ENCODE results near the gene RUNX1.

GRCh38 chr21:34846601-34847112, 202.4 kb downstream of the RUNX1 start:
- TF ChIP-seq, protein P1, sequence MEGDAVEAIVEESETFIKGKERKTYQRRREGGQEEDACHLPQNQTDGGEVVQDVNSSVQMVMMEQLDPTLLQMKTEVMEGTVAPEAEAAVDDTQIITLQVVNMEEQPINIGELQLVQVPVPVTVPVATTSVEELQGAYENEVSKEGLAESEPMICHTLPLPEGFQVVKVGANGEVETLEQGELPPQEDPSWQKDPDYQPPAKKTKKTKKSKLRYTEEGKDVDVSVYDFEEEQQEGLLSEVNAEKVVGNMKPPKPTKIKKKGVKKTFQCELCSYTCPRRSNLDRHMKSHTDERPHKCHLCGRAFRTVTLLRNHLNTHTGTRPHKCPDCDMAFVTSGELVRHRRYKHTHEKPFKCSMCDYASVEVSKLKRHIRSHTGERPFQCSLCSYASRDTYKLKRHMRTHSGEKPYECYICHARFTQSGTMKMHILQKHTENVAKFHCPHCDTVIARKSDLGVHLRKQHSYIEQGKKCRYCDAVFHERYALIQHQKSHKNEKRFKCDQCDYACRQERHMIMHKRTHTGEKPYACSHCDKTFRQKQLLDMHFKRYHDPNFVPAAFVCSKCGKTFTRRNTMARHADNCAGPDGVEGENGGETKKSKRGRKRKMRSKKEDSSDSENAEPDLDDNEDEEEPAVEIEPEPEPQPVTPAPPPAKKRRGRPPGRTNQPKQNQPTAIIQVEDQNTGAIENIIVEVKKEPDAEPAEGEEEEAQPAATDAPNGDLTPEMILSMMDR (conservative IDR thresholded peaks at IDR 0.05; ENCODE audit: low read depth, low read length): no peak
- TF ChIP-seq EZH2 (IDR thresholded peaks at IDR 0.05; ENCODE audit: low read length, unreplicated experiment): no peak
